ENCODE measurements around the gene FAM180B. TPM values are rescaled to one million over a fixed set of nuclear protein-coding genes. Genes with fewer than 3 reads are reported as not detected.

The FAM180B gene
- total and polyA plus RNA-seq, 2 of the 8 experiments (the other 6 are each of a cell fraction or from before 2014, with no cell fraction given): 0.09 TPM; not detected in 1

GRCh38 chr11:47569646-47570045, 16.8 kb upstream of the FAM180B start:
- H3K4me1 ChIP-seq (replicated peaks in 1 of 4; ENCODE audit: control insufficient read depth in 3 of 4, insufficient read depth in 4 of 4, low read length in 3 of 4): peaks cover 0 to 3% (median 1%) of the 10 kb centered on the region in 4 experiments; a peak in 1 of 7 replicates
- no peak overlapping the region for H4K91ac ChIP-seq (replicated peaks; ENCODE audit: insufficient read length, low read length)
- no peak for TF ChIP-seq SUZ12 (IDR thresholded peaks at IDR 0.05; ENCODE audit: low read length)
- no peak for TF ChIP-seq EGR1 (IDR thresholded peaks at IDR 0.05; ENCODE audit: borderline replicate concordance, low read depth, low read length)
- TF ChIP-seq SP2 (IDR thresholded peaks at IDR 0.05; ENCODE audit: low read length): no peak
- no peak for TF ChIP-seq MAX (IDR thresholded peaks at IDR 0.05)
- TF ChIP-seq CTCF (IDR thresholded peaks at IDR 0.05; ENCODE audit: control extremely low read depth in 1 of 3, insufficient read depth in 1 of 3, low read depth in 1 of 3, low read length in 3 of 3): no peak
- TF ChIP-seq CBX5 (IDR thresholded peaks at IDR 0.05; ENCODE audit: low read depth, low read length): no peak
- TF ChIP-seq JUND (IDR thresholded peaks at IDR 0.05; ENCODE audit: low read length): no peak
- TF ChIP-seq FOSL1 (IDR thresholded peaks at IDR 0.05; ENCODE audit: insufficient read depth, low read depth, low read length): no peak
- H3K36me3 ChIP-seq (ENCODE audit: control insufficient read depth in 2 of 4, insufficient read depth in 4 of 4, low read length in 3 of 4): peaks cover 11 to 38% (median 23%) of the 10 kb centered on the region in 4 experiments
- H2BK5ac ChIP-seq (ENCODE audit: low read depth, low read length): no peak overlapping the region
- no peak overlapping the region for H3K4me3 ChIP-seq (ENCODE audit: extremely low read depth in 1 of 4, insufficient read depth in 2 of 4, low read depth in 3 of 4, low read length in 4 of 4)
- H3K14ac ChIP-seq (ENCODE audit: insufficient read length): no peak overlapping the region
- no peak overlapping the region for H3K27ac ChIP-seq (ENCODE audit: low read depth, low read length)
- H3K9ac ChIP-seq (replicated peaks in 1 of 4; ENCODE audit: extremely low read depth in 1 of 4, low read depth in 3 of 4, low read length in 3 of 4): no peak overlapping the region
- peaks cover 0 to 8% of the 10 kb centered on the region in 2 experiments for H4K20me1 ChIP-seq (replicated peaks in 1 of 2; ENCODE audit: control insufficient read depth in 1 of 2, insufficient read depth in 2 of 2, low read length in 2 of 2)
- H3K18ac ChIP-seq (ENCODE audit: extremely low read depth, low read length): no peak overlapping the region
- DNase-seq (ENCODE audit: low read depth in 1 of 2, low spot score in 2 of 2): no peak
- WGBS, 2 experiments (ENCODE audit: extremely low coverage in 1 of 2, insufficient coverage in 1 of 2, insufficient read length in 1 of 2, insufficient replicate concordance in 2 of 2, low coverage in 1 of 2, low lambda C conversion rate in 2 of 2, missing lambda C conversion rate in 1 of 2): 97% methylated on average over 7 of the region's 7 CpGs; no CpG with 5 or more reads in 1 of the 2 experiments
- H3K23ac ChIP-seq (ENCODE audit: insufficient read length): no peak overlapping the region
- no peak overlapping the region for H2AFZ ChIP-seq (ENCODE audit: low read length)
- peaks cover 0 to 13% of the 10 kb centered on the region in 2 experiments; a peak in 2 of 4 replicates for H3K79me2 ChIP-seq (ENCODE audit: control insufficient read depth in 1 of 2, insufficient read depth in 2 of 2, low read length in 2 of 2)
- CTCF ChIA-PET (ENCODE audit: partially characterized antibody): no interaction called here
- H4K5ac ChIP-seq (ENCODE audit: insufficient read length, low read depth, low read length): no peak overlapping the region
- POLR2A ChIA-PET (ENCODE audit: partially characterized antibody): interaction anchor here (0.7 to 6.6 kb wide), 5 partner anchors 8 to 577 kb away, joined by 3 to 83 read pairs (median 3); partner anchors contain the start of genes CELF1, KBTBD4 and NDUFS3
- H3K4ac ChIP-seq (replicated peaks; ENCODE audit: insufficient read length, low read depth, low read length): no peak overlapping the region
- H4K8ac ChIP-seq (ENCODE audit: extremely low read depth, insufficient read depth, low read length): no peak overlapping the region
- H3K23me2 ChIP-seq (ENCODE audit: low read depth, low read length): peaks cover 3% of the 10 kb centered on the region; the same call in 1 of the 2 replicates
- H2BK20ac ChIP-seq (ENCODE audit: low read length): no peak overlapping the region
- peaks cover 8% of the 10 kb centered on the region; the same call in 1 of the 2 replicates for H3K79me1 ChIP-seq (ENCODE audit: low read depth, low read length)
- no peak overlapping the region for H3K56ac ChIP-seq (replicated peaks; ENCODE audit: insufficient read length, low read depth, low read length)
- FAIRE-seq: no peak
- H3K9me3 ChIP-seq (ENCODE audit: insufficient read depth in 2 of 2, low read depth in 1 of 2, low read length in 1 of 2): no peaks in the 10 kb centered on the region
- no peaks in the 10 kb centered on the region for H3K27me3 ChIP-seq (replicated peaks in 1 of 4; ENCODE audit: control insufficient read depth in 3 of 4, extremely low read depth in 1 of 4, insufficient read depth in 3 of 4, low read length in 3 of 4)
- H2BK15ac ChIP-seq (ENCODE audit: low read length): no peak overlapping the region
- no peak overlapping the region for H2BK120ac ChIP-seq (replicated peaks; ENCODE audit: low read depth, low read length)
- H3K4me2 ChIP-seq (ENCODE audit: insufficient read depth in 1 of 2, low read depth in 2 of 2, low read length in 2 of 2): no peak overlapping the region
- H2AK5ac ChIP-seq (ENCODE audit: low read depth, low read length): no peak overlapping the region
- no peak overlapping the region for H2BK12ac ChIP-seq (ENCODE audit: low read depth, low read length)
